HG03439 (cell line): Measurements from ENCODE around the gene CNTLN.
"Not testable (repeated sequence)": the region's sequence is repeated elsewhere in the genome, so short reads cannot be mapped to it uniquely, and the experiment has no call there.

Source experiments
- ATAC-seq: cut with Tn5 transposase; IDR thresholded peaks from one replicate; pipeline ENCODE4 v1.9.1; 2021; ENCODE audit warnings: mild to moderate bottlenecking, moderate library complexity; ENCODE audit not compliant: unreplicated experiment

The CNTLN gene

DNA sequence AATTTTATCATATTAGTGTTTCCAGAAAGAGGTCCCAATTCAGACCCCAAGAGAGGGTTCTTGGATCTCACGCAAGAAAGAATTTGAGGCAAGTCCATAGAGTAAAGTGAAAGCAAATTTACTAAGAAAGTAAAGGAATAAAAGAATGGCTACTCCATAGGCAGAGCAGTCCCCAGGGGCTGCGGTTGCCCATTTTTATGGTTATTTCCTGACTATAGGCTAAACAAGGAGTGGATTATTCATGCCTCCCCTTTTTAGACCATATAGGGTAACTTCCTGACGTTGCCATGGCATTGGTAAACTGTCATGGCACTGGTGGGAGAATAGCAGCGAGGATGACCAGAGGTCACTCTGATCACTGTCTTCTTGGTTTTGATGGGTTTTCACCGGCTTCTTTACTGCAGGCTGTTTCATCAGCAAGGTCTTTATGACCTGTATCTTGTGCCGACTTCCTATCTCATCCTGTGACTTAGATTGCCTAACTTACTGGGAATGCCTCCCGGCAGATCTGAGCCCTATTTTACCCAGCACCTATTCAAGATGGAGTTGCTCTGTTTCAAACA is 262.4 kb downstream of the CNTLN start:
- not testable (repeated sequence) for ATAC-seq

DNA sequence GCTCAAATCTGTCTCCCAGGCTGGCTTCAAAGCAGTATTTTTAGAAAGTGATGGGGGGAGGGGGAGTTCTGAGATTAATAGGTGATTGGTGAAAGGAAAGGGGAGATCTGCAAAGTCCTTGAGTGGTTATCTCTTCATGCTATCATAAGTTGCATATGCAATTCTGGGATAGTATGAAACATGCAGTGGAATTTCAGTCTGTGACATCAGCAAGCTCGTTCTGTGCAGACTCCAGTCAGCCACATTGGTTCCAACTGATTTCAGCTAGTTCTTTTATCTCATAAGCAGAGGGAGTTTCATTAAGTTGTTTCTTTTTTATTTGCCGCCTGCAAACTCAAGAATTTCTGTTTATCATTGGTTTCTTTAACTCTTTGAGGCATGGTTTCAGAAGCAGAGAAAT is 263.5 kb downstream of the CNTLN start:
- no peak for ATAC-seq

DNA sequence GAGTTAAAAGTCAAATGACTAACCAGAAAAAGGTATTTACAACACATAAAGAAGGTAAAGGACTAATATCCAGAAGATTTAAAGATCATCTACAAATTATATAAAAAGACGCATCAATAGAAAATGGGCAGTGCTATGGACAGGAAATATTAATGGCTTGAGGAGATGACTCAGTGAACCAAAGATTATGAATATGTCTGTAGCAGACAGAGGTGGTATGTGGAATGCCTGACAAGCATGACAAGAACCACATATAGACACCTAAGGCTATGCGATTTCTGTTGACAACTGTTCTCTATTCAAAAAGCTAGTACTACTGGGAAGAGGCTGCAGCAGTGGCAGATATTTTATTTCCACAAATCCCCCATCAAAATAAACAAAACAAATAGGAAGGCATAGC is 267.0 kb downstream of the CNTLN start:
- ATAC-seq = no peak

DNA sequence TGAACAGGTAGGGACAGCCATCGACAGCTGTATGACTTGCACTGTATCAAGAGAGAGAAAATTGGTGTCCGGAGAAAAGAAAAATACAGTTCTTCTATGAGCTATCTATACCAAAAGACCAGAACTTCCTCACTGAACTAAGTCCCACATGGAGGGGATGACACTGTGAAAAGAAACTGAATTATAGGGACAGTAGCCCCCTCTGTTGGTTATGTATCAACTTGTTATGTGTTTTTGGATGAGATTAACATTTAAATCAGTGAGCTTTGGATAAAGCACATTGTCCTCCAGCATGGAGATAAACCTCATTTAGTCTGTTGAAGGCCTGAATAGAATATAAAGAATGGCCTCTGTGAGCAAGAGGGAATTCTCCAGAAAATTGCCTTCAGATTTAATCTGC is 267.5 kb downstream of the CNTLN start:
- no peak for ATAC-seq

DNA sequence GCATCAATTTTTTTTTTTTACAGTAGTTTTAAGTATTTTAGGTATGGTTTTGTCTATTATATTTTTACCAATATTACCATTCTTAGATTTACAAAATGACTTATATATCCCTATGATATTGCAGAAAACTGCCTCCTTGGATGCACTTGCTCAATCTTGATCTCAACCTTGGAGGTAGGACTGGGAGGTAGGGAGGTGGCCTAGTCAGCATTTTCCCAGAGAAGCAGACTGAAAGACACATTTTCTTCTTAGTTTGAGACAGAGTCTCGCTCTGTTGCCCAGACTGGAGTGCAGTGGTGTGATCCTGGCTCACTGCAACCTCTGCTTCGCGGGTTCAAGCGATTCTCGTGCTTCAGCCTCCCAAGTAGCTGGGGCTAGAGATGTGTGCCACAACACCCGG is 268.7 kb downstream of the CNTLN start:
- ATAC-seq = no peak

DNA sequence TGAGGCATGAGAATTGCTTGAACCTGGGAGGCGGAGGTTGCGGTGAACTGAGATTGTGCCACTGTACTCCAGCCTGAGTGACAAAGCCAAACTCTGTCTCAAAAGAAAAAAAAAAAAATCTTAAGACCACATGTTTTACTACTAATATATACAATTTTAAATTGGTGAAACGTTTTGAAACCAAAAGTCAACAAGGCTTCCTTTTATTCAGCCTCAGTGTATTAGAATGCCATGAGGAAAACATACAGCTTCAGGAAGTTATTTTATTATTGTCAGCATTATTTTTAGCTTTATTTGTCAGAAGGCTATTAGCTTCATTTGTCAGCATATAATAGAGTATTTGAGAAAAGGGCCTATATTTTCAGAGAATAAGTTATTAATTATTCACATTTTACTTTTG is 280.1 kb downstream of the CNTLN start:
- ATAC-seq = no peak

DNA sequence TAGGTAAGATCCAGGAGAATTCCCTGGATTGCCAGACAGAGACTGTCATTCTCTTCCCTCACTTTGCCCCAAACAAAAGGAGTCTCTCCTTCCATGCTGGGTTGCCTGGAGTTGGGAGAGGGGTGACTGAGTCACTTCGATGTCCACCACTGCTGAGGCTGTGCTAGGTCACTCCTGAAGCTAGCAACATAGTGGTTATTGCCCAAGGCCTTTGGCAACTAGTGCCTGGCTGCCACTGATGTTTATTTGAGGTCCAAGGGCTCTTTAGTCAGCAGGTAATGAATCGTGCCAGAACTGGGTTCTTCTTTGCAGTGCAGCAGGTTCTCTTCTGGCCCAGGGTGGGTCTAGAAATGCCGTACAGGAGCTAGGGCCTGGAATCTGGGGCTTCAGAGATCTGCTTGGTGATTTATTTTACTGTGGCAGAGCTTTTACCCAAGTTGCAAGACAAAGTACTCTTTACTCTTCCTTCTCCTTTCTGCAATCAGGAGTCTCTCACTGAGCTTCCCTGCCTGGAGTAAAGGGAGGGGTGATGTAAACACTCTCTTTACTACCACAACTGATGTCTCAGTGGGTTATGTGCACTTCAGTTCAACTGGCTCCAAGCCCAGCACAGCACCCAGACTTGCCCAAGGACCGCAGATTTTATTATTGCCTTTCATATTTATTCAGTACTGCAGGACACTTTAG is 288.3 kb downstream of the CNTLN start:
- no peak for ATAC-seq

DNA sequence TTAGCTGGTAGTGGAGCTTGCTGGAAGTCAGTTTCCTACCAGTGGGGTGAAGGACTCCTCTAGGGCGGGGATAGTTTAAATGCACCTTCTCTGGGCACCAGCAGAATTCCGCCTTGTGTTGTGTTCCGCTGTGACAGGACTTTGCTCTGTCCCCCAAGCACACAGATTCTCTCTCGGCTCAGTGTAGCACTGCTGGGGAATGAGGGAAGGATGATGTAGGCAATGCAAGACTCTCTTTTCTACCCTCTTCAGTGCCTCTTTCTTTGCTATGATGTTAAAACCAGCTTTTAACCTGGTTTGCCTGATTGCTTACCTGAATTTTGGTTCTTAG is 288.8 kb downstream of the CNTLN start:
- ATAC-seq = no peak

DNA sequence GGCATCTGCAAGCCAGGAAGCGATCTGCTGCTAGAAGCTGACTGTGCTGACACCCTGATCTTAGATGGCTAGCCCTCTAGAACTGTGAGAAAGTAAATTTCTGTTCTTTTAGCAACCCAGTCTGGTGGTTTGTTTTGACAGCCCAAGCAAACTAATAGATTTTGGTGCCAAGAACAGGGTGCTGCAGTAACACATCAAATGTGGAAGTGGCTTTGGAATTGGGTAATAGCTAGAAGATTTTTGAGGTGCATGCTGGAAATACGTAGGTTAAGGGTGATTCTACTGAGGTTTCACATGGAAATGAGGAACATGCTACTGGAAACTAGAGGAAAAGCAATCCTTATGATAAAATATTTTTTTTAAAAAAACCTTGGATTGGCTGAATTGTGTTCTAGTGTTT is 290.5 kb downstream of the CNTLN start:
- ATAC-seq = no peak

DNA sequence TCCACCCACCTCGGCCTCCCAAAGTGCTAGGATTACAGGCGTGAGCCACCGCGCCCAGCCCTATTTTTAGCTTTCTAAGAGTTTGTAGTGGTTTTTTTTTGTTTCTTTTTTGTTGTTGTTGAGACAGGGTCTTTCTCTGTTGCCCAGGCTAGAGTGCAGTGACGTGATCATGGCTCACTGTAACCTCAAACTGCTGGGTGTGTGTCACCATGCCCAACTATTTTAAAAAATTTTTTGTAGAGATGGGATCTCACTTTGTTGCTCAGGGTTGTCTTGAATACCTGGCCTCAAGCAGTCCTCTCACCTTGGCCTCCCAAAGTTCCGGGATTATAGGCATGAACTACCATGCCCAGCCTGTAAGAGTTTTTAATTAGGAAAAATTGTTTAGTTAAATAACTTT is 298.7 kb downstream of the CNTLN start:
- no peak for ATAC-seq

DNA sequence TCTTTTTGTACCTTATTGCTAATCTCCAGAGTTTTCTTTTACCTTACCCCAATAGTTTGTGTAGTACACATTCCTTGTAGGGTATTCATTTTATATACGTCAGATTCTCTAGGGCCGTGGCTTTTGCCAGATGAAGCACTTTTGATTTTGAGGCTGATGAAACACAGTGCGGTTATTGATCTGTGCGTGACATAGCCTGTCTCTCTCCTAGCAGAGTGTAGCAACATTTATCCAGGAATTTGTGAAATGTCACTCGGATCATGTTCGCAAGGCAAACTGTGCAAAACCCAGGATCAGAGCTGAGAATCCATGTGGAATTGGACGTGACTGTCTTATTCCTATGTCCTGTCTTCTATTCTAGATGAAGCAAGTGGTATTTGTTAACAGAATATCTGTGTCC is 302.0 kb downstream of the CNTLN start:
- no peak for ATAC-seq

DNA sequence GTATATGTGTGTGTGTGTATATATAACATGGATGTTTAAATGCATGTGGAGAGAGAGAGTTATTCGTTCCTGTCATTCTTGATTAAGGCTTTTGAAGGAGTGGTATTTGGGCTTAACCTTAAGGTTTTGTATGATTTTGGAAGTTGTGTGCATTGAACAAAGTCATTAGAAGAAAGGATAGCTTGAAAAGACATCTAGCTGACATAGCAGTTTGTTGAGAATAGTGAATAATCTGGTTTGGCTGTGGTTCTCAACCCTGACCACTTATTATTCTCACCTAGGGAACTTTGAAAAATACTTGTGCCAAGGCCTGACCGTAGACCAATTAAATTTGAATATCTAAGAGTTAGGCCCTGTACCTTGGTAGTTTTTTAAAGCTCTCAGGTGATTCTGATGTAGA is 303.0 kb downstream of the CNTLN start:
- no peak for ATAC-seq

DNA sequence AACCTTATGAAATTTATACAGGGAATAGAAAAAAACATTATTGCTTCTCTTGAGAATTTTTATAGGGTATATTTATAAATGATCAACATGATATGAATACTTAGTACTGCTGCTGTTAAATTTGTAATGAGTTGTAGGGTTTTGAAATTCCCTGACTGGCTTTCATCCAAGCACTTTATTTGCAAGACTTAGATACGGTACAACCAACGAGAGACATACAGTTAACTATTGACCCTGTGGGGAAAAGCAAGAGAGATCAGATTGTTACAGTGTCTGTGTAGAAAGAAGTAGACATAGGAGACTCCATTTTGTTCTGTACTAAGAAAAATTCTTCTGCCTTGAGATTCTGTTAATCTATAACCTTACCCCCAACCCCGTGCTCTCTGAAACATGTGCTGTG is 310.3 kb downstream of the CNTLN start:
- ATAC-seq = not testable (repeated sequence)

DNA sequence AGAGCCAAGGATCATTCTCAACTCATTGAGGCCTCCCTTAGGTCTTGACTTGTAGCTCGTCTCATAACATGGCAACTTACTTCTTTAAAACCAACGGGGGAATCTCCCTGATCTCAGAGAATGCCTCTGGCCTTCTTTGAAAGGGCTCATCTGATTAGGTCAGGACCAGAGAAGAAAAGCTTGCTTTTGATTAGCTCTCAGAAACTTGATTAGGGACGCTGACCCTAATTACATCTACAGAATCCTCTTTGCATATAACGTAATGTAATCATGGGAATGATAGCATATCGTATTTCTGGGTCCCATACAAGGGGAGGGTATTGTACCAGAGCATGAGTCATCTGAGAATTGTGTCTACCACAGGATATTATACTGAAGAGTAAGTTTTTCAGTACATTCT is 318.9 kb downstream of the CNTLN start:
- no peak for ATAC-seq

DNA sequence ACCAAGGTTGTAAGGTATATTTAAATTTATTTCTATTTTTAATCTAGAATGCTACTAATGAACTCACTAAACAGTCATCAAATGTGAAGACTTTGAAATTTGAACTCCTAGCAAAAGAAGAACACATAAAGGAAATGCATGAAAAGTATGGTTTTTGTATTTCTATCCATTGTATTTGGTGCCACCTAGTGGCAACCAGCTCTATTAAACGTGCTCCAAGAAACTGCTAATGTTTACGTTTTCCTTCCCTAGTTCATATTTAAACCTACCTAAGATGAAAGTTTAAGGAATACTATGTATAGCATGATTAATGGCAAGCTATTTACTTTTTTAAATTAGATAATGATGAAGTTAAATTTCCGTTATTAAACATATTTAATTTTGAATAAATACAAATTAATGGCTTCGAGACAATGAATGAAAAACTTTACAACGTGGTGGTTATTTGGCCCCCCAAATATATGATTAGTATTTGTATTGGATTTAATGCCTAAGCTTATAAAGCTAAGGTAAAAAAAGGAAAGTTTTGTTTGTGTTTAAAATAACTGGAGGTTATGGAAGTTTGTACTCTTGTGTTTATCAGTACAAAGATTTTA is 328.1 kb downstream of the CNTLN start:
- ATAC-seq = peak; percentile 65

DNA sequence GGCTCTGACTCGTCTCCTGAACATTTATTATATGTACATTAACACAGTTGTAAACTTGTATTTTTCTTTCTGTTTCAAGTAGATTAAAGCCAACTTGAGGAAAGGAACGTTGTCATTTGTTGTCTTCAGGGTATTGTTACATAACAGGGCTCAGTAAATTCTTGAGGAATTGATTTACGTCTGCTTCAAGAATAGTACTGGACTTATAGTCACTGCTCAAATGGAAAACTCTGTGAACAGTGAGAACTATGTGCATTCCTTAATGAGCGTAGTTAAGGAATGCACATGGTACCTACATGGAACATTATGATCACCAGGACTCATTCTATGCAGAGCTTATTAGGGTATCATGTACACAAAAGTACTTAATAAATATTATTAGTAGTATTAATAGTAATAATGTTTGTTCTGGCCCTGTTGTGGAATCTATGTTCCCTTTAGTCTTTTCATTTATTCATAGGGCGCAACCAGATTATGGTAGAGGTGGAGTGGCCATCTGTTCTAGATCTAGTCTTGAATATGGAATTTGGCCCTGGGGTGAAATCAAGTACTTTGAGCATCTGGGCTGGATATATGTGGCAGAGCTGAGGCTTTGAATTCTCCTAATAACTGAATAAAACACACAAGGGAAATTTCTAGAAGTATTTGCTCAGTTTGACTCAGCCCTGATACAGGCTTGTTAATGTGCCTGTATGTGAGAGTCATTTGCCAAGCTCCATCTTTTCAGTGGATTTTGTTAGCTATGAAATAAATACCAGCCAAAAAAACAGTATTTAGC is 335.4 kb downstream of the CNTLN start:
- no peak for ATAC-seq

DNA sequence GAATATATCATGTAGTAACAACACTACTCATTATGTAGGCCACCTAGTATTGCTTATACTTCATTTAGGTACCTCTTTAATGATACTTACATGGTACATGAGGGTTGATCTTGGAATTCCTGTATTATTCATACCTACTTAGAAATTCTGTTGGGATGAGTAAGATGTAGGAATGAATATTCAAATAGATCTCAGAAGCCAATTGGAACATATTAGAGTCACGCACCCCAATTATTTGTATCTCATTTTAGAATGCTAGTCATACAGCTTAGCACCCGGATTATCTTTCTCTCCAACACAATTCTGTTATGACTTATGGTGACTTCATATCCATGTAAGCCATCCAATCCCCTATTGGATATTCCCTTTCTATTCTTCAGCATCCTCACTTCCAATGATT is 337.3 kb downstream of the CNTLN start:
- ATAC-seq = no peak

DNA sequence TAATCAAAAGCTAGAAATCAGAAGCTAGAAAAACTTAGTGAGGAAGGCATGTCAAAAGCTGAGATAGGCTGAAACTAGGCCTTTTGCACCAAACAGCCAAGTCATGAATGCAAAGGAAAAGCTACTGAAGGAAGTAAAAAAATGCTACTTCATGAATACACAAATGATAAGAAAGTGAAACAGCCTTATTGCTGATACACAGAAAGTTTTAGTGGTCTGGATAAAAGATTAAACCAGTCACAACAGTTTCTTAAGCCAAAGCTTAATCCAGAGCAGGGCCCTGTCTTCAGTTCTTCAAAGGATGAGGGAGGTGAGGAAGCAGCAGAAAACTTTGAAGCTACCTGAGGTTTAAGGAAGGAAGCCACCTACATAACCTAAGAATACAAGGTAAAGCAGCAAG is 341.6 kb downstream of the CNTLN start:
- ATAC-seq = no peak

DNA sequence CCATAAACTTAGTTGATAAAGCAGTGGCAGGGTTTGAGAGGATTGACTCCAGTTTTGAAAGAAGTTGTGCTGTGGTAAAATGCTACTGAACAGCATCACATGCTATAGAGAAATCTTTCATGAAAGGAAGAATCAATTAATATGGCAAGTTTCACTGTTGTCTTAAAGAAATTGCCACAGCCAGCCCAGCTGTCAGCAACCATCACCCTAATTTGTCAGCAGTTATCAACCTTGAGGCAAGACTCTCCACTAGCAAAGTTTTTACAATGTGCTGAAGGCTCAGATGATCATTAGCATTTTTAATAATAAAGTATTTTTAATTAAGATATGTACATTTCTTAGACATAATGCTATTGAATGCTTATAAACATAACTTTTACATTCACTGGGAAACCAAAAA is 343.0 kb downstream of the CNTLN start:
- ATAC-seq = no peak

DNA sequence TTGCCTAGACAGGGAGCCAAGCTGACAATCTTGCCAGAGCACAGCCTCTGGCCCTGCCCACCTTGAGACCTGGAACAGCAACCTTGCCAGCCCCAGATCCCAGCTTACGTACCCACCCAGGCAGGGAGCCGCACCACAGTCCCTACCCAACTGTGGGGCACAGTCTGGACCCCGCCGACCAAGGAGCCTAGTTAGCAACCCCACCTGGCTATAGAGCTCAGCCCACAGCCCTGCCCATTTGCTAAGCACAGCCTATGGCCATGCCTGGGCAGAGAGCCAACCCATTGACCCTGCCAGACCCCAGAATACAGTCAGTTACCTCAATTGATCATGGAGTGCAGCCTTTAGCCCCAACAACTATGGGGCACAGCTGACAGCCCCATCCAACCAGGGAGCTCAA is 346.1 kb downstream of the CNTLN start:
- ATAC-seq = no peak

DNA sequence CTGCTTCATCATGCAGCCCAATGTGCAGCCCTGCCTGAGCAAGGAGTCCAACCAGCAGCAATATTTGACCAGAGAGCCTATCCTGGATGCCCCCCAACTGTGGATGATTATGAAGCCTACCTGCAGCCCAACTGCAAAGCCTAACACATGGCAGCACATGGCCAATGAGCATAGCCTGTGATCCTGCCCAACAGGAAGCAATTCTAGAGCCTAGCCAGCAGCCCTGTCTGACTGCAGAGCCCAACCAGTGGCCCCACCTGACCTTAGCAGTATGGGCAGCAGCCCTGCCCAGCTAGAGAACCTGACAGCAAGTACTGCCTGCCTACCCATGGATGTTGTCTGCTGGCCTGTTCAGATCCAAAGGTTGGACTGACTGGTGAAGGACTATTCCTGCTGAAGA is 346.7 kb downstream of the CNTLN start:
- ATAC-seq = no peak

DNA sequence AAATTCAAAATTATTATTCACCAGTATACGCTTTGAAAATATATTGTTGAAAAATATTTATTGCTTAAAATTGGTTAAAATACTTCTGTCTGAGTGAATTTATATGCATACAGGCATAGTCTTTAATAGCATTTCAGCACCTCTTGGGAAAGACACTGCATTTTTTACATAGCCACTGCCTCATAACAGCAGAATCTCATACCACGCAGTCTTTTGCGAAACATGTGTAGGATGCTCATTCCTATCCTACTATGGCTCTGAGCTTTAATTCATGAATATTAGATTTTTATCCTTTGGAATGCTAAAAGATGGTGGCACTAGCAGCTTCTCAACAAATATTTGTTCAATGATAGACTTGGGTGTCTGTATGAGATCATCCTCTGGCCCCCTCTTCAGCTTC is 350.1 kb downstream of the CNTLN start:
- no peak for ATAC-seq
